ENCODE data around the gene NSG1.

NSG1 gene

GRCh38 chr4:4423706-4424498, 37.0 kb downstream of the NSG1 start:
- Histone ChIP-seq H3K27me3 (ENCODE audit: control insufficient read depth in 1 of 2, insufficient read depth in 2 of 2, low read length in 2 of 2) (no peaks in the 10 kb centered on the region), H3K36me3 (ENCODE audit: insufficient read depth, low read length) (peaks cover 39% of the 10 kb centered on the region), H3K27ac (ENCODE audit: low read depth, low read length) (no peak overlapping the region), H3K9ac (ENCODE audit: low read length) (no peak overlapping the region), H3K9me3 (ENCODE audit: low read length) (no peaks in the 10 kb centered on the region), H3K4me1 (ENCODE audit: insufficient read depth, low read length) (no peaks in the 10 kb centered on the region), H3K4me3 (ENCODE audit: low read depth in 1 of 2, low read length in 2 of 2) (no peak overlapping the region)

GRCh38 chr4:4424499-4425115, 37.7 kb downstream of the NSG1 start:
- Histone ChIP-seq H3K4me1 (ENCODE audit: insufficient read depth, low read length) (no peaks in the 10 kb centered on the region), H3K4me3 (ENCODE audit: low read depth in 1 of 2, low read length in 2 of 2) (no peak overlapping the region), H3K9ac (ENCODE audit: low read length) (no peak overlapping the region), H3K27me3 (ENCODE audit: control insufficient read depth in 1 of 2, insufficient read depth in 2 of 2, low read length in 2 of 2) (no peaks in the 10 kb centered on the region), H3K9me3 (ENCODE audit: low read length) (no peaks in the 10 kb centered on the region), H3K36me3 (ENCODE audit: insufficient read depth, low read length) (peaks cover 33% of the 10 kb centered on the region), H3K27ac (ENCODE audit: low read depth, low read length) (no peak overlapping the region)

GRCh38 chr4:4425119-4425690, 38.3 kb downstream of the NSG1 start:
- Histone ChIP-seq H3K4me3 (ENCODE audit: low read depth in 1 of 2, low read length in 2 of 2) (no peak overlapping the region), H3K4me1 (ENCODE audit: insufficient read depth, low read length) (no peaks in the 10 kb centered on the region), H3K9me3 (ENCODE audit: low read length) (no peaks in the 10 kb centered on the region), H3K27ac (ENCODE audit: low read depth, low read length) (no peak overlapping the region), H3K9ac (ENCODE audit: low read length) (no peak overlapping the region), H3K27me3 (ENCODE audit: control insufficient read depth in 1 of 2, insufficient read depth in 2 of 2, low read length in 2 of 2) (no peaks in the 10 kb centered on the region), H3K36me3 (ENCODE audit: insufficient read depth, low read length) (peaks cover 27% of the 10 kb centered on the region)

- H3K4me1 ChIP-seq (ENCODE audit: insufficient read depth, low read length), result no peaks in the 10 kb centered on the region
- H3K27ac ChIP-seq (ENCODE audit: low read depth, low read length), result no peak overlapping the region
- peaks cover 22% of the 10 kb centered on the region for H3K36me3 ChIP-seq (ENCODE audit: insufficient read depth, low read length)
- no peak overlapping the region for H3K4me3 ChIP-seq (ENCODE audit: low read depth in 1 of 2, low read length in 2 of 2)
- no peaks in the 10 kb centered on the region for H3K9me3 ChIP-seq (ENCODE audit: low read length)
- no peak overlapping the region for H3K9ac ChIP-seq (ENCODE audit: low read length)
- H3K27me3 ChIP-seq (ENCODE audit: control insufficient read depth in 1 of 2, insufficient read depth in 2 of 2, low read length in 2 of 2), result no peaks in the 10 kb centered on the region
Observed at GRCh38 chr4:4425696-4426095, 38.8 kb downstream of the NSG1 start.

GRCh38 chr4:4426511-4427120, 39.7 kb downstream of the NSG1 start:
- Histone ChIP-seq H3K9me3 (ENCODE audit: low read length) (no peaks in the 10 kb centered on the region), H3K4me3 (ENCODE audit: low read depth in 1 of 2, low read length in 2 of 2) (no peak overlapping the region), H3K27me3 (ENCODE audit: control insufficient read depth in 1 of 2, insufficient read depth in 2 of 2, low read length in 2 of 2) (no peaks in the 10 kb centered on the region), H3K27ac (ENCODE audit: low read depth, low read length) (no peak overlapping the region), H3K4me1 (ENCODE audit: insufficient read depth, low read length) (no peaks in the 10 kb centered on the region), H3K36me3 (ENCODE audit: insufficient read depth, low read length) (peaks cover 18% of the 10 kb centered on the region), H3K9ac (ENCODE audit: low read length) (no peak overlapping the region)

GRCh38 chr4:4427121-4427870, 40.4 kb downstream of the NSG1 start:
- no peaks in the 10 kb centered on the region for H3K4me1 ChIP-seq (ENCODE audit: insufficient read depth, low read length)
- no peak overlapping the region for H3K9ac ChIP-seq (ENCODE audit: low read length)
- H3K9me3 ChIP-seq (ENCODE audit: low read length), result no peaks in the 10 kb centered on the region
- no peak overlapping the region for H3K27ac ChIP-seq (ENCODE audit: low read depth, low read length)
- peaks cover 25% of the 10 kb centered on the region for H3K36me3 ChIP-seq (ENCODE audit: insufficient read depth, low read length)
- no peaks in the 10 kb centered on the region for H3K27me3 ChIP-seq (ENCODE audit: control insufficient read depth in 1 of 2, insufficient read depth in 2 of 2, low read length in 2 of 2)
- H3K4me3 ChIP-seq (ENCODE audit: low read depth in 1 of 2, low read length in 2 of 2), result no peak overlapping the region

- no peaks in the 10 kb centered on the region for H3K27me3 ChIP-seq (ENCODE audit: control insufficient read depth in 1 of 2, insufficient read depth in 2 of 2, low read length in 2 of 2)
- no peaks in the 10 kb centered on the region for H3K9me3 ChIP-seq (ENCODE audit: low read length)
- H3K4me1 ChIP-seq (ENCODE audit: insufficient read depth, low read length), result no peaks in the 10 kb centered on the region
- peaks cover 31% of the 10 kb centered on the region for H3K36me3 ChIP-seq (ENCODE audit: insufficient read depth, low read length)
- no peak overlapping the region for H3K27ac ChIP-seq (ENCODE audit: low read depth, low read length)
- H3K4me3 ChIP-seq (ENCODE audit: low read depth in 1 of 2, low read length in 2 of 2), result no peak overlapping the region
- H3K9ac ChIP-seq (ENCODE audit: low read length), result no peak overlapping the region
Observed at GRCh38 chr4:4427886-4428285, 41.0 kb downstream of the NSG1 start.

GRCh38 chr4:4428966-4429875, 42.3 kb downstream of the NSG1 start:
- H3K9ac ChIP-seq (ENCODE audit: low read length), result no peak overlapping the region
- no peaks in the 10 kb centered on the region for H3K4me1 ChIP-seq (ENCODE audit: insufficient read depth, low read length)
- H3K36me3 ChIP-seq (ENCODE audit: insufficient read depth, low read length), result peaks cover 30% of the 10 kb centered on the region
- no peaks in the 10 kb centered on the region for H3K9me3 ChIP-seq (ENCODE audit: low read length)
- H3K27me3 ChIP-seq (ENCODE audit: control insufficient read depth in 1 of 2, insufficient read depth in 2 of 2, low read length in 2 of 2), result no peaks in the 10 kb centered on the region
- no peak overlapping the region for H3K4me3 ChIP-seq (ENCODE audit: low read depth in 1 of 2, low read length in 2 of 2)
- no peak overlapping the region for H3K27ac ChIP-seq (ENCODE audit: low read depth, low read length)

- H3K4me1 ChIP-seq (ENCODE audit: insufficient read depth, low read length), result no peaks in the 10 kb centered on the region
- peaks cover 33% of the 10 kb centered on the region for H3K36me3 ChIP-seq (ENCODE audit: insufficient read depth, low read length)
- no peak overlapping the region for H3K27ac ChIP-seq (ENCODE audit: low read depth, low read length)
- no peak overlapping the region for H3K4me3 ChIP-seq (ENCODE audit: low read depth in 1 of 2, low read length in 2 of 2)
- H3K9me3 ChIP-seq (ENCODE audit: low read length), result no peaks in the 10 kb centered on the region
- no peak overlapping the region for H3K9ac ChIP-seq (ENCODE audit: low read length)
- H3K27me3 ChIP-seq (ENCODE audit: control insufficient read depth in 1 of 2, insufficient read depth in 2 of 2, low read length in 2 of 2), result no peaks in the 10 kb centered on the region
Observed at GRCh38 chr4:4430492-4431195, 43.7 kb downstream of the NSG1 start.

Data from muscle layer of colon (tissue), 2 donors.